Ovary (tissue), 9 donors: ENCODE results near the gene CELF2. TPM values are rescaled to one million over a fixed set of nuclear protein-coding genes. Genes with fewer than 3 reads are reported as not detected.

ENCODE experiments used
- DNase-seq, 5 donors: peaks; one replicate each; pipeline ENCODE4 v3.0.0-alpha.2; 2019 to 2020
- H3K27ac ChIP-seq, 2 donors: fragments of 200-600 bp; one replicate each; pipeline versions ENCODE4 v1.5.1 to v1.8.0; 2019 to 2022
- H3K27me3 ChIP-seq: fragments of 200-600 bp; one replicate; pipeline ENCODE4 v1.8.0; 2022
- H3K36me3 ChIP-seq: fragments of 200-600 bp; sonication (generic); one replicate; pipeline ENCODE4 v1.5.1; 2019
- H3K4me1 ChIP-seq: one replicate; pipeline ENCODE4 v1.8.1; 2013; ENCODE audit warnings: mild to moderate bottlenecking, moderate library complexity; ENCODE audit not compliant: insufficient read depth
- H3K4me3 ChIP-seq: fragments of 200-600 bp; sonication (generic); one replicate; pipeline ENCODE4 v1.5.1; 2017
- H3K9me3 ChIP-seq, 2 donors: fragments of 200-600 bp in 1 of 2; sonication (generic) in 1 of 2; one replicate each; pipeline versions ENCODE4 v1.5.1 to v1.8.1; 2013 to 2019; ENCODE audit warnings: mild to moderate bottlenecking in 1 of 2, moderate library complexity in 1 of 2
- CTCF ChIP-seq, 3 donors: fragments of 450-650 bp in 2 of 3; fragments of 200-600 bp in 1 of 3; IDR thresholded peaks; one replicate each; pipeline versions ENCODE4 v1.5.1 to v1.8.0; 2016 to 2022; ENCODE audit warnings: antibody characterized with exemption in 3 of 3, mild to moderate bottlenecking in 1 of 3
- EP300 ChIP-seq: sonication (generic); formaldehyde crosslinking; IDR thresholded peaks from one replicate; pipeline ENCODE4 v1.6.1; 2017; ENCODE audit warnings: antibody characterized with exemption
- POLR2A ChIP-seq: fragments of 450-650 bp; IDR thresholded peaks from one replicate; pipeline ENCODE4 v1.6.1; 2017; ENCODE audit warnings: antibody characterized with exemption, mild to moderate bottlenecking, moderate library complexity
- WGBS, 3 donors: extraction: QIAGEN DNeasy Blood & Tissue Kit in 1 of 3; methylation state at CpG; one replicate each; pipeline versions ENCODE4 v1.1.5 to v1.1.7; 2013 to 2017; 5-methylcytosine and 5-hydroxymethylcytosine counted together
- intact Hi-C, 4 donors: fragments of 100-400 bp; cut with DNase I; formaldehyde crosslinking; loops; one replicate each; pipeline versions ENCODE4 v1.11.0 to v1.15.1; 2022 to 2023
- polyA plus RNA-seq, 2 donors: library from polyadenylated mRNA; stranded (reverse); fragments of 200-250 nt in 1 of 2; fragments of 350-450 nt in 1 of 2; fragmentation: Illumina TruSeq in 1 of 2; extraction: RNeasy Lipid Tissue Mini Kit (QIAGEN cat#74804) in 1 of 2; gene quantifications; one replicate each; pipeline ENCODE4 v1.2.3, GENCODE V29; 2013 to 2014
- total RNA-seq, 7 donors: library from RNA; depleted of rRNA in 2 of 7; stranded (reverse); fragments of >200 nt in 2 of 7; fragmentation: NEBNext Ultra II Directional in 3 of 7; extraction: Animal tissue kit (Norgen Biotek cat#: 25700) in 3 of 7; gene quantifications; one replicate each; pipeline versions ENCODE4 v1.1.0 to v1.2.4, GENCODE V29; 2016 to 2023
- donor health status: DM: no; HTN: no; CAD: no; lungs with moderate emphysema.
- donor health status: DM: no; HTN: no; CAD: no.
- donor health status: Bipolar disorder and iron deficiency.
- donor health status: DM: yes; HTN: yes; CAD: no.
- donor health status: DM: no; HTN: no; CAD: no.
- donor health status: DM: yes; HTN: yes; CAD: no.

CELF2 gene
- total and polyA plus RNA-seq, 9 donors, result 38.8 to 107 (median 69.0) TPM

GRCh38 chr10:11338160-11338844, 320.6 kb downstream of the CELF2 start:
- WGBS, 3 donors, result 88% methylated on average over 10 of the region's 10 CpGs

GRCh38 chr10:11339013-11339412, 321.3 kb downstream of the CELF2 start:
- no peaks in the 10 kb centered on the region for H3K27me3 ChIP-seq
- peaks cover 3% of the 10 kb centered on the region for H3K4me1 ChIP-seq
- DNase-seq, result no peak
- no peaks in the 10 kb centered on the region for H3K36me3 ChIP-seq
- no peaks in the 10 kb centered on the region for H3K9me3 ChIP-seq
- intact Hi-C loops, result no loop called here
- 55 to 66% (median 62%) methylated on average over 7 of the region's 7 CpGs for WGBS, 3 donors
- TF ChIP-seq EP300 (no peak), POLR2A (no peak), CTCF (IDR thresholded peaks at IDR 0.05) (no peak)
- no peak overlapping the region for H3K4me3 ChIP-seq
- no peak overlapping the region for H3K27ac ChIP-seq

More at GRCh38 chr10:11338160-11338844, 320.6 kb downstream of the CELF2 start:
- Histone ChIP-seq H3K27ac (no peak overlapping the region), H3K36me3 (no peaks in the 10 kb centered on the region), H3K9me3 (no peaks in the 10 kb centered on the region), H3K27me3 (no peaks in the 10 kb centered on the region), H3K4me3 (no peak overlapping the region), H3K4me1 (peaks cover 3% of the 10 kb centered on the region)
- intact Hi-C loops, result no loop called here
- DNase-seq, result no peak
- TF ChIP-seq CTCF (IDR thresholded peaks at IDR 0.05) (no peak), EP300 (no peak), POLR2A (no peak)

- no peaks in the 10 kb centered on the region for H3K9me3 ChIP-seq
- DNase-seq, result no peak
- no peak overlapping the region for H3K4me3 ChIP-seq
- H3K36me3 ChIP-seq, result no peaks in the 10 kb centered on the region
- H3K27me3 ChIP-seq, result no peaks in the 10 kb centered on the region
- TF ChIP-seq POLR2A (no peak), CTCF (IDR thresholded peaks at IDR 0.05) (no peak), EP300 (no peak)
- H3K4me1 ChIP-seq, result peaks cover 3% of the 10 kb centered on the region
- WGBS, 3 donors, result 87 to 89% (median 88%) methylated on average over 18 of the region's 18 CpGs
- intact Hi-C loops, result no loop called here
- H3K27ac ChIP-seq, result no peak overlapping the region
Observed at GRCh38 chr10:11339660-11340059, 322.0 kb downstream of the CELF2 start.

GRCh38 chr10:11341283-11341960, 323.8 kb downstream of the CELF2 start:
- no peak for DNase-seq
- Histone ChIP-seq H3K4me3 (no peak overlapping the region), H3K36me3 (no peaks in the 10 kb centered on the region), H3K27ac (no peak overlapping the region), H3K9me3 (no peaks in the 10 kb centered on the region), H3K27me3 (no peaks in the 10 kb centered on the region), H3K4me1 (peaks cover 8% of the 10 kb centered on the region)
- TF ChIP-seq POLR2A (no peak), EP300 (no peak), CTCF (IDR thresholded peaks at IDR 0.05) (no peak)
- 90 to 92% (median 91%) methylated on average over 5 of the region's 5 CpGs for WGBS, 3 donors
- intact Hi-C loops, result no loop called here
